CD1c-positive myeloid dendritic cell (primary cell): Measurements from ENCODE around the gene SART1.

Experiments used
- DNase-seq: peaks from one replicate; pipeline ENCODE4 v3.0.0-alpha.2; 2016; ENCODE audit errors: extremely low spot score

SART1 gene

DNA sequence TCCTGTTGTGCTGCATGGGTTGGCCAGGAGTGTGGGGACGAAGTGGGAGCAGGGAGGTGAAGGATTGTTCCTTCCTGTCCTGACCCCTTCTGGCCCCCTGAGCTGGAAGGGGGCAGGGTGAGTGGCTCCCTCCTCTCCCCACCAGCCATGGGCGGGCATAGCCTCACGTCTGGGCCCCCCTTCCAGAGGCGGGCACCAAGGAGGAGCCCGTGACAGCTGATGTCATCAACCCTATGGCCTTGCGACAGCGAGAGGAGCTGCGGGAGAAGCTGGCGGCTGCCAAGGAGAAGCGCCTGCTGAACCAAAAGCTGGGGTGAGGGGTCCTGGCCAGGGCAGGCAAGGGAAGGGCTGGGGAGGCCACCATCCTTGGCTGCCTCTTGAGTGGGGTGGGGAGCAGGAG lies 3.4 kb downstream of the SART1 start:
- no peak for DNase-seq

DNA sequence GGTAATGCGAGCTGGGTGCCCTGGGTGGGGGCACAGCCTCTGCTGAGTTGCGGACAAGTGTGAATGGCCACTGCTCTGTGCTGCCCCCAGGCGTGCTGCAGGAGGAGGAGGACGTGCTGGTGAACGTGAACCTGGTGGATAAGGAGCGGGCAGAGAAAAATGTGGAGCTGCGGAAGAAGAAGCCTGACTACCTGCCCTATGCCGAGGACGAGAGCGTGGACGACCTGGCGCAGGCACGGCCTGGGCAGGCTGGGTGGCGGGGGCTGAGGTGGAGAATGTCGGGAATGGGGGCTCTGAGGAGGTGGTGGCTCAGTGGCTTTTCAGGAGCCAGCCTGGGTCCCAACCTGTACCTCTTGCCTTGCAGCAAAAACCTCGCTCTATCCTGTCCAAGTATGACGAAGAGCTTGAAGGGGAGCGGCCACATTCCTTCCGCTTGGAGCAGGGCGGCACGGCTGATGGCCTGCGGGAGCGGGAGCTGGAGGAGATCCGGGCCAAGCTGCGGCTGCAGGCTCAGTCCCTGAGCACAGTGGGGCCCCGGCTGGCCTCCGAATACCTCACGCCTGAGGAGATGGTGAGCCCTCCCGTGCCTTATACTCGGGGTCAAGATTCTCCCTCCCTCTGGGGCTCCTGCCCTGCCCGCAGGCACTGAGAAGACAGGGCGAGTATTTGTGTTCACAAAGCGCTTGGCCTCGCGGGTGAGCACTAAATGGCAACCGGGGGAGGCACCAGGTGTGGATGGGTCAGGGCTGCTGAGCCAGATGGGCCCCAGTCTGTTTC lies 4.6 kb downstream of the SART1 start:
- no peak for DNase-seq

DNA sequence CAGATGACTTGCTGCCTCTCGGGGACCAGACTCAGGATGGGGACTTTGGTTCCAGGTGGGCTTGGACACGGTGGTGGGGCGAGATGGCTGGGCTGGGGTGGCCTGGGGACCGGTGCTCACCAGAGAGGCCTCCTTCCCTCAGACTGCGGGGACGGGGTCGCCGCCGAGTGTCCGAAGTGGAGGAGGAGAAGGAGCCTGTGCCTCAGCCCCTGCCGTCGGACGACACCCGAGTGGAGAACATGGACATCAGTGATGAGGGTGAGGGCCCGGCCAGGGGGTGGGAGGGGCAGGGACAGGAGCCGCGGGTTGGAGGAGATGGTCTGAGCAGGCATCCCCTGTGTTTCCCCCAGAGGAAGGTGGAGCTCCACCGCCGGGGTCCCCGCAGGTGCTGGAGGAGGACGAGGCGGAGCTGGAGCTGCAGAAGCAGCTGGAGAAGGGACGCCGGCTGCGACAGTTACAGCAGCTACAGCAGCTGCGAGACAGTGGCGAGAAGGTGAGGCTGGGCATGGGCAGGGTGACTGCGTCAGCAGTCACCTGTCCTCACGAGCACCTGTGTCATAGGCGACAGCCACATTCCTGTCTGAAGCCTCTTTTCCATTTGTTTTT lies 5.9 kb downstream of the SART1 start:
- DNase-seq, result no peak

DNA sequence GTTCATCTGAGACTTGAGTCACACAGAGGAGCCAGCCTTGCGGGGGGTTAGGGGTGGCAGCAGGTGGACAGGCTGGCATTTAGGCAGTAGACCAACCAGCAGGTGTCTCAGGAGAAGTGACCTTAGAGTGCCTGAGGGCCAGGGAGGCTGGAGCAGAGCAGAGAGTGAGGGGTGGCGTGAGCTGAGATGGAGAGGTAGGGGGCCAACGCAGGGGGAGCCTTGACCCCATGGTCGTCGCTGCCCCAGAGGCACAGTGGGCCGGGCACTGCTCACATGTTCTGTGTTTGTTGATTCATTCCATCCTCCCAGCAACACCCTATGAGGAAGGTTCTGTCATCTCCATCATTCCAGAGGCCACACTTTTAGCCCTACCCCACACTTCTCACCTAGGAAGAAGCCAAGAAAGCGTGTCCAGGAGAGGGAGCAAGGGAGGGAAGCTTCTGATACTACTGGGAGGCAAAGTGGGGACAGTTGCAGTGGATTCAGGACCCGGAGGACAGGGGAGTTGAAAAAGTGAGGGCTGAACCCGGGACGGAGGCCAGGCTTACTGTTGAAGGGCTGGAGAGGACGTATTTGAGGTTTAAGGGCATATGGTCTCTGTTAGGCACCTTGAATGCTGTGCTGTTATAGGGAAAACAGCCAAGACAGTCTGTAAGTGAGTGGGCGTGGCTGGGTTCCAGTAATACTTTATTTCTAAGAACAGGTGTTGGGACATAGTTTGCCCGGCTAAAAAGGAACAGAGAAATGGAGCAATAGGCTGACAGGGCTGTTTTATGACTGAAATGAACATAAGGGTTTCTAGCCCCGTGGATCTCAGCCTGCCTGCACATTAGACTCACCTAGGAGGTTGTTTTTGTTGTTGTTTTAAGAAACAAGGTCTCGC lies 7.3 kb downstream of the SART1 start:
- DNase-seq, result peak; percentile 86

DNA sequence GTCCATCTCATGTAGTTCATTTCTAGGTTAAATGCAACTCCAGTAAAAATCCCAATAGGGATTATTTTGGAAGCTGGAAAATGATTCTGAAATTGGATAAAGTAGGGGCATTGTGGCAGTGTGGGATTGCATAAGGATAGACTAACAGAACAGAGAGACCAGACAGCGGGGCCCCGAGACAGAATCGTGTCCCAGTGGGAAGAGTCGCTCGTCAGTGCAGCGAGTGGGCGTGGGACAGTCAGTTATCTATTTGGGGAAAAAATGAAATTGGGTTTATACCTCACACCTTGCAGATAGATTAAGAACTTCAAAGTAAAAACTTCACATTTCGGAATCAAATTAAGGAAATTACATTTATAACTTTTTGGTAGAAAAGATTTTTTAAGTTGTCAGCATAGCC lies 10.6 kb downstream of the SART1 start:
- DNase-seq, result no peak

DNA sequence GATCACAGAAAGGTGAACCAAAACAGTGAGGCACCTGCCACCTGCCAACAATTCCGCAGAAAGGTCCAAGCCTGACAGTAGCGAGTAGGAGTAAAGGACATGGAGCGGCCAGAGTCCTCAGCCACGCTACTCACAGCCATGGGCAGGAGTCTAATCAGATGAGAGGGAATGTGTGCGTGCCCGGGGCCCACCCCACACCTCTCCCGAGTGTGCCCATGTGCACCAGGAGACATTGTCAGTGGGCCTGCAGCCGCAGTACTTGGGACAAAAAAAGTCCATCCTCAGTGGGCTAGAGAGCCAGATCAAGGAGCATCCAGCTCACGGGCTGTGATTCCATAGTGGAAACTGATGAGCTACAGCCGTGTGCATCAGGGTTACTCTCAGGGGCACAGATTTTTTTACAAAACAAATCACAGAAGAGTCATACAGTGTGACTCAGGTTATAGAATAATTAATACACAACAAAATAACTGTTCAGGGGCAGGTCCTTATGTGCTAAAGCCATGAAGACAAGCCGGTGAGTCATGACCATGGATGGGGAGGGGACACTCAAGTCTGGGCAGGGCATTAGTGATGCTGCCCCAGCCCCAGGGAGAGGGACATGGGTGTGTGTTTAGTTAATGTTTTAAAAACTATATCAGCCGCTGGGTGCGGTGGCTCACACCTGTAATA lies 12.0 kb downstream of the SART1 start:
- DNase-seq, result no peak

DNA sequence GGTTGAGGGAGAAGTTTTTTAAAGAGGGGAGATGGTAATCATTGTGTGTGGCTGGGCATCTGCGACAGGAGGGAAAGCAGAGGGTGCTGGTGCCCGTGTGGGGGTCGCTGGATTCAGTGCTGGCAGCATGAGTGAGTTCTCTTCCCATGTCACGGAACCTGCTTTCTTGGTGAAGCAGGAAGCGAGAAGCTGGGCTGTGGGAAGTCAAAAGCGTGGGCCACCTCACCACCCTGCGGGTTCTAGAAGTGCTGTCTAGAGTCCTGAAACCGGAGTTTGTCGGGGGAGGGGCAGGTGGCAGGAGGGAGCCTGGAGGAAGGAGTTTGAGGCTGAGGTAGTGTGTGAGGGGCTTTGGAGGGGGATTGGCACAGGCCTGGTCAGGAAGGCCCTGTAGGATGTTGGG lies 14.2 kb downstream of the SART1 start:
- peak; percentile 59 for DNase-seq

DNA sequence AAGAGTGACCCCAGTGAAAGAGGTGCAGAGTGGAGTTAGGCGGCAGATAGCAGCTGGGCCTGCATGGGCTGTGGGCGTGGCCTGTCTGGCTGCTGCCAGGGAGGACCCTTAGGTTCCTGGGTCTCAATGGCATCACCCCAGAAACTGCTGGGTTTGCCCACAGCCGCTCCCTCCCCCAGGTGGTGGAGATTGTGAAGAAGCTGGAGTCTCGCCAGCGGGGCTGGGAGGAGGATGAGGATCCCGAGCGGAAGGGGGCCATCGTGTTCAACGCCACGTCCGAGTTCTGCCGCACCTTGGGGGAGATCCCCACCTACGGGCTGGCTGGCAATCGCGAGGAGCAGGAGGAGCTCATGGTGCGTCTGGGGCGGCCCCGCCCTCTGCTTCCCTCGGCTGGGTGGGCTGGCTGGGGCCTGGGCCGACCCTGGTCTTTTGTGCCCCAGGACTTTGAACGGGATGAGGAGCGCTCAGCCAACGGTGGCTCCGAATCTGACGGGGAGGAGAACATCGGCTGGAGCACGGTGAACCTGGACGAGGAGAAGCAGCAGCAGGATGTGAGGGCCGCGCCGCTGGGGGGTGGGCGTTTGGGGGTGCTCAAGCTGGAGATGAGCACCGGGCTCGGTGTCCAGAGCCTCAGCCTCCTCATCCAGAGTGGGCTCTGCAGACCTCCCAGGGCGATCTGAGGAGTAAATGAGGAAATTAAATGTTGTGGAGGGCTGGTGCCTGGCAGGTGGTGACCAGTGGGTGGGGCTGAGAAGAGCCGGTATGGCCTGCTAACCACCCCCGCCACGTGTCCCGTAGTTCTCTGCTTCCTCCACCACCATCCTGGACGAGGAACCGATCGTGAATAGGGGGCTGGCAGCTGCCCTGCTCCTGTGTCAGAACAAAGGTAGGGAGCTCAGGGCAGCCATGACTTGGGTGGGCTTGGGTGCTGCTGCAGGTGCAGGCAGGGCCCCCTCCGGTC lies 15.0 kb downstream of the SART1 start:
- no peak for DNase-seq

DNA sequence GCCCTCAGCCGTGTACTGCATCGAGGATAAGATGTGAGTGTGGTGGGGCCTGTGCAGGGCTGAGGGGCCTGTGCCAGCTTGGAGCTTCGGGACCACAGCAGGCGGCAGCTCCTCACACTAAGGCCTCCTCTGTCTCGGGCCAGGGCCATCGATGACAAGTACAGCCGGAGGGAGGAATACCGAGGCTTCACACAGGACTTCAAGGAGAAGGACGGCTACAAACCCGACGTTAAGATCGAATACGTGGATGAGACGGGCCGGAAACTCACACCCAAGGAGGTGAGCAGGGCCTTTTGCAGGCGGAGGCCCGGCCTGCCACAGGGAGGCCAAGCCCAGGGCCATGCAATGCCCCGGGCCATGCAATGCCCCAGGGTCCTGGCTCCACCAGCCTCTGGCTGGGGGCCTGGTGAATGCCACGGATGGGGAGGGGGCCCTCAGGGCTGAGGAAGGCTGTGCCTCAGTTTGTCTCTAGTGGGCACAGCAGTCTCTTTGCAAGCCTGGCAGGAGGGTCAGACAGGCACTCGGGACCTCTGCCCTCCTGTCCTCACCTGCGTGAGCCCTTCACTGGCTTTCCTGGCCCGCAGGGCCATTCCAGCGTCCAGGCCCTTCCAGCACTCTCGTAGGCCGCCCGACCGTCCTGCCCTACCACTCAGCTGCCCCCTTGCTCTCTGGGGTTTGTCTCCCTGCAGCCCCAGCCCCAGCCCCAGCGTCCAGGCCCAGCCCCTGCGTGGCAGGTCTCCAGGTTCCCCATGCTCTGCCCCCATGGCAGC lies 16.3 kb downstream of the SART1 start:
- no peak for DNase-seq

DNA sequence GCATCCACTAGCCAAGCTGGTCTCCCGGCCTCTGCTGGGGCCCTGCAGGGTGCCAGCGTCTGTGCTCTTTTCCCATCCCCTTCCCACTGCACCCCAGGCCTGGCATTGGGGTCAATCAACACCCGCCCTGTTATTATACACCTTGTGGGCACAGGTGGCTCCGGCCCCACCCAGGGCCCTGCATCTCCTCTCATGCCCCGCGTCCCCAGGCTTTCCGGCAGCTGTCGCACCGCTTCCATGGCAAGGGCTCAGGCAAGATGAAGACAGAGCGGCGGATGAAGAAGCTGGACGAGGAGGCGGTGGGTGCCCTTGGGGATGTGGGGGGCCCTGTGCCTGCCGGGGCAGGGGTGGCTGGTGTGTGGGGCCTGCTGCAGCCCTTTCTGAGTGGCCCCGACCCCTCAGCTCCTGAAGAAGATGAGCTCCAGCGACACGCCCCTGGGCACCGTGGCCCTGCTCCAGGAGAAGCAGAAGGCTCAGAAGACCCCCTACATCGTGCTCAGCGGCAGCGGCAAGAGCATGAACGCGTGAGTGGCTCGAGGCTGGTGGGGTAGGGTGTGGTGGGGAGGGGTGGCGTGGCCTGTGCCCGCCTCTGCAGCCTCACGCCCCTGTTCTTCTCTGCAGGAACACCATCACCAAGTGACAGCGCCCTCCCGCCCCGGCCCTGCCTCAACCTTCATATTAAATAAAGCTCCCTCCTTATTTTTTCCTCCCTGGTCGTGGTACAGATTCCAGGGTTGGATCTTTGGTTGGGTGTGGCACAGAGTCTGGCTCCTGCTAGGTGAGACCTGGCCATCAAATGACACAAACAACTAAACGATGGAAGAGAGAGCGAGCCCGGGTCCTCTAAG lies 17.1 kb downstream of the SART1 start:
- no peak for DNase-seq

DNA sequence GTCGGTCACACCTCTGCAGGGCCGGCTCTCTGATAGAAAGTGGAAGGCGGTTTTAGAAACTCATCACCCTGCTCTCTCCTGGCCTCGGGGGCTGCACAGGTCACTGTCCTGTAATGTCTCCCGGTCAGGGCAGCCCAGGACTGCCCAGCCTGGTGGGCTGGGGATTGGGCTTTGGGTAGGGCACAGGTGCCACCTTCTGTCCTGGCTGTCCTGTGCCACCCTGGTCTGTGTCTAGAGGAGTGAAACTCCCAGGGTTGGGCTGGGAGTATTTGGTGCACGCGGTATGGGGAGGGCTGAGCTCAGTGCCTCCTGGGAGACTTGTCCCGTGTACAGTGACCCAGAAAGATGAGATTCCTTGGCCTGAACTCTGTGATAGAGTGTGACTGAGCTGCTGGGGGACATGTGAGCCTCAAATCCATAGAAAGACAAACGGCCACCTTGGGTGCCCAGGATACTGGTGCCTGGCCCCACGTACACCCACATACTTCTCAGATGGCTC lies 17.8 kb downstream of the SART1 start:
- DNase-seq, result no peak

DNA sequence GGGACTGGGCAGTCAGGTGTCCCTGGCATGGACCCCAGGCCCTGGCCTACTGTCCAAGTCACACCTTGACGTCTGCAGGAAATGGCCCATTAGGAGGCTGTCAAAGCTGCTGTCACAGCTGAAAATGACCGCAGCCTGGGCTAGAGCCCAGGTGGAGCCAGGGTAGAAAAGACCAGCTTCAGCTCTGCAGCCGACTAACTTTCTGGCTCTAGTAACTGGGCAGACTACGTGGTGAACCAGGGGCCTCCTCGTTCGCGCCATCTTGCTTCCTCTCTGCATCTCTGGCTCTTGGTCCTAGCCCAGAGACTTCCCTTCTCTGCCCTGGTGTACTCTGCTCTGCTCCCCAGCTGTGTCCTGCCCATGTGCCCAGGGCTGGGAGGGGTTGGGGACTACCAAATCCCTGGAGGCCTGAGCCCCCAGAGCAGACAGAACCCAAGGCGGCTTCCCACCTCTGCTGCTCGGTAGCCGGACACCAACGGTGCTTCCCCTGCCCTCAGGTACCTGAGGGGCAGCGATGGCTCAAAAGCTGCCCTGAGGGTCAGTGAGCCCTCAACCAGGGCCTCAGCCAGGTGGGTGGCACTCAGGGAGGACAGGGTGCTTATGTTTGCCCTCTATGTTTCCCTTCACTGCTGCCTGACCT lies 19.7 kb downstream of the SART1 start:
- no peak for DNase-seq

DNA sequence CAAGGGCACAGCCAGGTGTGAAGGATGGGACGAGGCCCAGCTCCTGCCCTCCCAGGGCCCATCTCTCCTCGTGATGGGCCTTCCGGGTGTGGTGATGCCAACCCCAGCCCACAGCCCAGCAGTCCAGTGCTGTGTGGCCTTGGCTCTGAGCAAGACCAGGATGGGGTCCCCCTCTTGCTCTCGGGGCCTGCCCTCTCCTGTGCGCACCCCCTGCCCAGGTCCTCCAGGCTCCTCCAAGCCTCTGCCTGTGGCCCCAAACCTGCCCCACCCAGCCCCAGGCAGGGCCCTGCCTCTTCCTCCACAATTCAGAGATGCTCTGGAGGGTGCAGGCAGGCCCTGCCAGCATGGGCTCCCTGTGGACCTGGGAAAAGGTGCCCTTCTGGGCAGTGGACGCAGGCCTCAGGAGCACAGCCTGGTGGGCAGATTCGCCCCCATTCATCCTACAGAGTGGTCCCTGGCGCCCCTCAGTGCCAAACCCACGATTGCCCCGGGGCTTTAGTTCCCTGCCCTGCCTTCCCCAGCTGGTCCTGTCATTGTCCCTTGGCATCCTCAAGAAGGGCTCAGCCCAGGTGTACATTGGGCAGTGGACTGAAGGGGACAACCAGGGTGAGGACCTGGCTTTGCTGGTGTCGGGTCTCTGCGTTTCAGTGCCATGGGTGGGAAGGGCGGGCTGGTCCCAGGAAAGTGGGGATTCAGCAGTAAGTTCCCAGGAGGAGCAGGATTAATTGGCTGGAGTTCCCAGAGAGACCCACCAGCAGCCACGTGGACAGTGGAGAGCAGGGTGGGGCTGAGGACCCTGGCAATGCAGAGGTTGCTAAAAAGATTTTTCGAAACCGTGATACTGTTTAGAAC lies 20.7 kb downstream of the SART1 start:
- DNase-seq, result no peak

DNA sequence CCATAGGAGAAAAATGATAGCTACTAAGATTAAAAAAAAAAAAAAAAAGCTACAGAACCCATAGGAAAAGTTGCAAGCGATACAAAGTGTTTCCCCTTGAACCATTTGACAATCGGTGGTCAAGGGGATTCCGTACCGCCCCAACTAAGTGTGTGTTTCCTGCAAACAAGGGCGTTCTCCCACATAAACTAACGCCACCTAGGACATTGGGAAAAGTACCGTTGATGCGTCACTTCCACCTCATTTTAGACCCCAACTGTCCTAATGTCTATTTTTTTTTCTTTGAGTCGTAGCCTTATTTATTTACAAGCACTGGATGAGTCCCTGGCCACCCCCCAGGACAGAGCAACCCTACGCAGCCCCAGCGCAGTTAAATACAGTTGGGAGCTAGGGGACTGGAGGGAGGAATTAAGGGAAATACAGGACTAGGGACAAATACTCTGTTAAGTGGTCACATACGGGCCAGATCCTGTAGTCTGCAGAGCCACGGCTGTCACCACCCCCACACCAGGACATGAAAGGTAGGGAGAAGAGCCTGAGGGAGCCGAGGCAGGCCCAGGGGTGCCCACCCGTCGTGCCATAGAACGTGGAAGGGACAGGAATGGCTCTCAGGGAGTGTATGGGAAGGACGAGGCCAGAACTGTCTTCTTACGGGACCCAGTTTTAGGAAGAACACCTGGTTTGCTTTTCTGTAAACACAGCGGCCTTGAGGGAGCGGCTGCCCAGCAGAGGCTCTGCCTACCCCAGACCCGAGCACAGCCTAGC lies 21.5 kb downstream of the SART1 start:
- DNase-seq, result no peak

DNA sequence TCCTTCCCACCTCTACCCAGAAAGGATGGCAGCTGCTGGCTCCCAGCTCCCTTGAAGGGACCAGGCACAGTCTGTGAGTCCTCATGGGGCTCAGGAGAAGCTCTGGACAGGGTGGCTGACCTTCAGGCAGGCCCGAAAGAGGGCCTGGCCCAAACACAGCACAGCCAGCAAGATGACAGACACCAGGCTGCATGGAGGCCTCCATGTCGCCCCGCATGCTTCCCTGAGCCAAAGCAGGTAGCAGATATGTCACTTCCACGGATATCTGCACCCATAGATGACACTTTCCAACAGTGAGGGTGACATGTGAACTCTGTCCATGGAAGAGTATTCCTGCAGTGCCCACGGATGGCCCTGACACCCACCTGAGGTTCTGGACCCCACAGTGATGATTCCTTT lies 22.1 kb downstream of the SART1 start:
- no peak for DNase-seq

DNA sequence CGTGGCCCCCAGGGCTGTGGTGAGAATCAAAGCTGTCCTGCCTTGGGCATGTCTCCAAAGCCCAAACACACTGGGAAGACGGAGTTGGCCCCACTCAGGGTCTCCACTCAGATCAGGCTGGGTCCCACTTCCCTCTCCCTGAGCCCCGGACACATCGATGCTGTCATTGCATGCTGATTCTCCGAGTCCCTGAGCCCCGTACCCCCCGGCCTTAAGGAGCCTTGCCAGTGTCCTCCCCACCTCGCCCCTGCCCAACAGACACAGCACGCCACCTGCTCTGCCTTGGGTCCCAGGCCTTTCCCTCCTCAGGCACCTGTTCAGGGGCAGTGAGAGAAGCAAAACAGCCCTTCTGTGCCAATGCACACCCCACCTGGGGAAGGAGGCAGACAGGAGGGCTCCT lies 25.8 kb downstream of the SART1 start:
- no peak for DNase-seq
